GM18858 (cell line): Measurements from ENCODE around the gene LTBP1.
"Not testable (repeated sequence)": the region's sequence is repeated elsewhere in the genome, so short reads cannot be mapped to it uniquely, and the experiment has no call there.

Source experiments
- ATAC-seq: cut with Tn5 transposase; IDR thresholded peaks from one replicate; pipeline ENCODE4 v1.9.1; 2021; ENCODE audit not compliant: unreplicated experiment

Gene LTBP1

DNA sequence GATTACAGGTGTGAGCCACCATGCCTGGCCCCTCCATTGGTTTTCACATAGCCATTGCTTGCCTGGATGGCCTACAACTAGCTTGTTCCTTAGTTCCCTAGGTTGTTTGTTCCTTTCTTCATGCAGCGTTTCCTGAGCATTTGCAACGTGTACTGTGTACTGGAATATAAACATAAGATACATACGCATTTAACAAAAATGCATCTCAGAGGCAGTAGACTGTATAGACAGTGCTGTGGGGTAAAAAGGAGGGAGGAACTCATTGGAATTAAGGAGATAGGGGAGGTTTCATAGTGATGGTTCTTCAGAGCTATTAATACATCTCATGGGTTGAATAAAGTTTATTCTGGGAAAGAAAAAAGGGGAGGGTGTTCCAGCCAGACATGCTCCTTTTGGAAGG is 269.2 kb downstream of the LTBP1 start:
- ATAC-seq, result no peak

DNA sequence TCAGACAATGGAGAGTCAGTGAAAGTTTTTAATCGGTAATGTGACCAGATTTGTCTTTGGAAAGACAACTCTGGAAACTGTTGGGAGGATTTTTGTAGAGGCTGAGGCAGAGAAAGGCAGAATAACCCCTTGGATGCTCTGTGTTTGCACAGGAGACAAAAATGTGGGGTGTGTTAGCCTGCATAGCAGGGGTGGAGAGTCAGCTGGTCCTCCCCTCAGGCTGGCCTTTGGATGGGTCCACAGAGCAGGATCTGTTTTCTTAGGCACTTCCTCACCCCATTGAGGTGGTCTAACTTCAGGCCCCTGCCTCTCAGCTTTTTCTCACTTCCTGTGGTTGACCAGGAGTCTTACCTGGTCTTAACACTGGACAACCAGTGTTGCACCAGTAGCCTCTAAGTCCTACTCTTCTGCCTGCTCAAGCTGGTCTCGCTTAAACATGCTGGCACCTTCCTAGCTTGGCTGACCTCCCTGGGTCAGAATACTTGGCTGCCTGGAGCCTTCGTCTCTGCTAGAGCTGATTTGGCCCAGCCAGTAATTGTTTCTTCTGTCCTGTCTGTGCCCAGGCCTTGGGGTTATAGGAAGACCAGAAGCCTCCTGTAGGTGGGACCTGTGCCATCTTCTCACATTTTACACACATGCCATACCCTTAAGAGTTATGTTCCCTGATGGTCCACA is 269.9 kb downstream of the LTBP1 start:
- ATAC-seq, result no peak

DNA sequence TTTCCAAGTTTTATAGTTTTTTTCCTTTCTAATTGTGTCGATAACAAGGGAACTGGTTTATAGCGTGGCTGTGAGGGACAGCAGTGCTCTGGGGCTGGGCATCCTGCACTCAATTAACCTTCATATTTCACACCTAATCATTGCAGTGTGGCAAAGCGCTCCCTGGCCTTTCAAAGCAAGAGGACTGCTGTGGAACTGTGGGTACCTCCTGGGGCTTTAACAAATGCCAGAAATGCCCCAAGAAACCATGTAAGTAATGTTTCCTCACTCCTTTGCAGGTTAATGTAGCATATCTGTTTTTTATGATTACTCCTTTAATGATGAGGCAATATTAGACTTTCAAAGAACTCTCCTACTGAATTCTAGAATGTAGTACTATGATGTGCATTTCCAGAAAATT is 270.7 kb downstream of the LTBP1 start:
- ATAC-seq, result no peak

DNA sequence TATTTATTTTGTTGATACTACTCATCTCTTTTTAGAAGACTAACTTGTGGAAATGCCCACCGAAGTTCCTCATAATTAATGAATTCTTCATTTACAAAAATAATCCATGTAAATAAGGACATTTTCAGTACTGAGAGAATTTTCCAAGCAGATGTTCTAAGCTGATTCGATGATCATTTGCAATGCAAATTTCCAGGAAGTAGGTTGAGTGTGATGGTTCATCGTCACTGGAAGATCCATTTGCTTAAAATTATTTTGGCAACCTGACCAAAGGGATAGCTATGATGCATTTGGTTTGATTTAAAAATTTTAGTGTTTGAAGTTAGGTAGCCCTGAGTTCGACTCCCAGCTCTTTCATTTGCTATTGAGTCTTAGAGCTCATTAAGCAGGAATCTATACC is 272.4 kb downstream of the LTBP1 start:
- ATAC-seq, result no peak

DNA sequence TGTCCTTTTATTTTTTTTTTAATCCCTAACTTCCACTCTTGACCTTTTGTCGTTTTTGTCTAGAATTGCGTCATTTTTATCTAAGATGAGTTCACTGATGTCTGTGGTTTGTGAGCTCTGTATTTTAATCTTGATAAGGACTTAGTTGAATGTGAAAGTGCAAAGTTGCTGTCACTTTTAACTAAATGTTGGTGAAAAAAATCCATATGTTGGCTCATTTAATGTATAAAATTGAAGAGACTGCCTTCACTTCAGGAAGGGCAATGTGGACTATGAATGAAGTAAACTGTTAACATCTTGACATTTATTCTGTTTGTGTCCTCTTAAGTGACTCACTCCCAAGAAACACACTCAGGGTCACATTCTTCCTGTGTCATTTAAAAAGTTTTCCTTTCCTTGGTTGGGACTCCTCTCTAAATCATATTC is 273.1 kb downstream of the LTBP1 start:
- no peak for ATAC-seq

DNA sequence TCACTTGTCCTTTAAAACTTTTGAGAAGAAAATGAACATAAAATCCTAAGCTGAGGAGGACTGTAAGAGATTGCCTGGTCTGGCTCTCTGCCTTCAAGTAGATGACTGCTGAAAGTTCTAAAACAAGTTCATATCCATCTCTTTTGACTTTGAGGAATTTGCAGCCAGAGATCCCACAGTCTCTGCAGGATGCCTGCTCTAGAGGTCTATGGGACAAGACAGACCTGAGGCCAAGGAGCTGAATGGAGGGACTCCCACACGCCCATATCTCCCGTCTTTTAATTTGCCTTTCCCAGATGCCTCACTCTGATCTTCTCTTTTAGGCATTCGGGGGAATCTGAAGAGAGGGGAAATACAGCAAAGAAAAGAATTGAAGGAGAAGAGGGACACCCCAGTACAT is 273.8 kb downstream of the LTBP1 start:
- no peak for ATAC-seq

DNA sequence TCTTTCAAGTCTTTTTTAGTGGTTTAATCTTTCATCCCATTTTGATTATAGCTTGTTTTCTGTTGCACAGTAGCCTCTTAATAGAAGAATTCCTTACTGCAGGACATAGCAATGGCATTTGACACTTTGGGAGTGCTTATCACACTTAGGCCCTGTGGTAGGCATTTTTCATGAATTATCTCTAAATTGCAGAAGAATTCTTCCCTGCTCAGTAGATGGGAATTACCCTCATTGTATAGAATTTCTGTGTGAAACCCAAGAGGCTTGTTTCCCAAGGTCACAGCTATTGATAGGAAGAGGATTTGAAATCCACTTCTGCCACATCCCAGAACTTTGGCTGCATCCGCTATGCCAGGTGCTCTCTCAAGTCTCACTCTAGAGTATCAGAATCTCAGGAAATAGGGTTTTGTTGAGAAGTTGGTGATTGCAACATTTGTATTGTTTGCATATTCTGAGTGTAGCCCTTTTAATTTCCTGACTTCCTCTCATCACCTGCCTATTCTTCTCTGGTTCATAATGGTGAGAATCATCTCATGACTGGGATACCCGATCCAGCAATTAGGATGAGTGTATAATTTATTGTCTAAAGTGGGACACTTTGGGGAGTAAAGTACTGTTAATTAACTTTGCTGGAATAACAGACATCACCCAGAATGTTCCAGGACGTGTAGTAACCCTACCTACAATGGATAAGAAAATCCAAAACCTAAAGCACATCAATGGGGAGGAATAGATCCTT is 274.5 kb downstream of the LTBP1 start:
- no peak for ATAC-seq

DNA sequence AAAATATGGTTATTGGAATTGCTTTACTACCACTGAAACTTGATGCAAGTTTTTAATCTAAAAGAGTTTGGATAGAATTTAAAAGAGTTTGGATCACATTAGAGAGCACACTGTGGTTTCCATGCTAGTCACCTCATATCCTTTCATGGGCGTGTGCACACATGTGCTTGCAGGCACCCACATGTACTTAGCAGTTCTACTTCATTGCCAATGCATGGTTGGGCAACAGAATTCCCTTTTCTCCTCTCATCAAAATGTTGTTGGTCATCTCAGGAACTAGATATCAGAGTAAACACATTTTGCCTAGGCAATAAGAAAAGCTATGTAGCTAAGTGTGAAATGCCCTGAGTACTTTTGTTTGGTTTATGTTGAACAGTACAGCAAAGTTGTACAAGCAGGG is 275.6 kb downstream of the LTBP1 start:
- no peak for ATAC-seq

DNA sequence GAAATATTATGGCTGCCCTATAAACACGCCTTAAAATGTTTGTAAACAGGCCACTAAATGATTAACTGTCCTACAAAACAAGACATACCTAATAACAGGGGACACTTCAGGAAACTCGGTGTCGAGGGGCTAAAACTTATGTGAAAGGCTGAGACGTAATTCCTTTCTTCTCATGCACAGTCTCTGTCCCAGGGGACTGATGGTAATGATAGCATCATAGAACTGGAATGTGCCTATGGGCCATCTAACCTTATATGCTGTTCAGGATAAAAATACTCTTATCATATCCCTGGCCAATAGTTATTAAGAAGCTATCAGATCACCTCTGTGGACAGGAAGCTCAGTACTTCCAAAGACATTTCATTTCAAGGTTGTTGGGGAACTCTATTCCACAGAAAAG is 277.1 kb downstream of the LTBP1 start:
- ATAC-seq, result no peak

DNA sequence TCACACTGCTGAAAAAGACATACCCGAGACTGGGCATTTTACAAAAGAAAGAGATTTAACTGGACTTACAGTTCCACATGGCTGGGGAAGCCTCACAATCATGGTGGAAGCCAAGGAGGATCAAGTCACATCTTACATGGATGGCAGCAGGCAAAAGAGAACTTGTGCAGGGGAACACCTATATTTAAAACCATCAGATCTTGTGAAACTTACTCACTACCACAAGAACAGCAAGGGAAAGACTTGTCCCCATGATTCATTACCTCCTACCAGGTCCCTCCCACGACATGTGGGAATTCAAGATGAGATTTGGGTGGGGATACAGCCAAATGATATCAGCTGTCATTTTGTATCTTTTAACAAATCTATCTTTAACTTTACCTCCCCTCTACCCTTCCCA is 278.6 kb downstream of the LTBP1 start:
- no peak for ATAC-seq

DNA sequence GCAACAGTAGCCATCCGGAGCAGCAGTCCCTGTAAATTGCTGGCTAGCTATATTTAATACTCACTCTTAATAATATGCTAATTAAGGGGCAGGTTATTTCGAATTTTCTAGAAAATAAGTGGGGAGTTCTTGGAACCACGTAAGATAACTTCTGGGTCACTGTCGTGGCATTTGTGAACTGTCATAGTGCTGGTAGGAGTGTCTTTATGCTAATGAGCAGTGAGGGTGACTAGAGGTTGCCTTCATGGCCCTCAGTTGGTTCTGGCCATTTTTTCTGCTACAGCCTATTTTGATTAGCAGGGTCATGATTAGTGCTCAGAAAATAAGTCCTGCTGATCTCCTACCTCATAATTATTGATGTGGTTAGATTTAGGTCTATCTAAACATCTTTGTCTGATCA is 279.8 kb downstream of the LTBP1 start:
- ATAC-seq, result no peak

DNA sequence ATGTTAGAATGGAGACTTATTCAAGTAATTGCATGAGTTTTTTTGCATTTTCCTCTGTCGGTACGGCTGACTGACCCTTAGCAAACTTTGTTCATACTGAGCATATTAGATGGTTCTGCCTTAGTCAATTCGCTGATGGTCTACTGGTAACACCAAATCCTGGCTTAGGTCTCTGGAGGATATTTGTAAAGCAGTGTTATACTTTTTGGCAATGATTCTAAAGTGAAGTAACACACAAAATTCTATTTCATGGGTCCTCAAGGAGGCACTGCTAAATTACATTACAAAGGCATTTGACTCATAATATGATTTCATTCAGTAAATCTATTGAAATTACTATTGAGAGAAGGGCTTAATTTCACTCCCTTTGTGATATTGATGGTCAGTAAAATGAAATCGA is 282.9 kb downstream of the LTBP1 start:
- no peak for ATAC-seq

DNA sequence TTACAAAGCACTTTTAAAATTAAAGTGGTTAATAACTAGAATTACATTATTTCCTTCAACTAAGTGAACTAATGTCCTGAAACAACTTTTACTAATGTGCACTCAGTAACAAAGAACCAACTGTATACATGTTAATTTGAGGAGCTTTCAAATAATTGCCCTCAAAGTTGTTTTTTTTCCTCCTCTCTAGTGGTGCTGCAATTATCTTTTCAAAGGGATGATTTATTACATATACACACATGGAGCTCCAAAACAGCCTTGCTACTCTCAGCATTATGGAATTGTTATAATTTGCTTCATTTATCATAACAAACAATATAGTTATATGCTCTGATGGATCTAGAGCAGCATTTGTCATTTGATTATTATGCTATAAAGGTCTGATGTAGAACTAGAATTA is 283.4 kb downstream of the LTBP1 start:
- ATAC-seq, result no peak

DNA sequence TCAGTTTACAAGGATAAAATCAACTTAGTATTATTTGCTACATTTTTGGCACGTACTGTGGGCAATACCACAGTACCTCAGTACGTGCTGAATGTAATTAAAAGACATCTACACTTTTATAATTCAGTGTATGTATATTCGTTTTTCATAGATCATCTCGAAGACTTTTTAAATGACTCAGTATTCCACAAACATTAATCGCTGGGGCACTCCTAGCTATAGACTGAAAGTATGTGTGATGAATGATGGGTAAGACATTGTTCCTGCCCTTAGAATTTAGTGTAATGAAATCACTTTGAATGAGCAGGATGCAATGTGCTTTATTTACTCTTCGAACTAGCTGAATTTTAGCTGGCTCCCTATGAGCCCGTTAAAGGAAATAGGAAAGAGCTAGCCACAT is 284.1 kb downstream of the LTBP1 start:
- no peak for ATAC-seq

DNA sequence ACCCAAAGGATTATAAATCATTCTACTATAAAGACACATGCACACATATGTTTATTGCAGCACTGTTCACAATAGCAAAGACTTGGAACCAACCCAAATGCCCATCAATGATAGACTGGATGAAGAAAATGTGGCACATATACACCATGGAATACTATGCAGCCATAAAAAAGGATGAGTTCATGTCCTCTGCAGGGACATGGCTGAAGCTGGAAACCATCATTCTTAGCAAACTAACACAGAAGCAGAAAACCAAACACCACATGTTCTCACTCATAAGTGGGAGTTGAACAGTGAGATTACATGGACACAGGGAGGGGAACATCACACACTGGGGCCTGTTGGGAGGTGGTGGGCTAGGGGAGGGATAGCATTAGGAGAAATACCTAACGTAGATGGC is 288.8 kb downstream of the LTBP1 start:
- ATAC-seq, result not testable (repeated sequence)

DNA sequence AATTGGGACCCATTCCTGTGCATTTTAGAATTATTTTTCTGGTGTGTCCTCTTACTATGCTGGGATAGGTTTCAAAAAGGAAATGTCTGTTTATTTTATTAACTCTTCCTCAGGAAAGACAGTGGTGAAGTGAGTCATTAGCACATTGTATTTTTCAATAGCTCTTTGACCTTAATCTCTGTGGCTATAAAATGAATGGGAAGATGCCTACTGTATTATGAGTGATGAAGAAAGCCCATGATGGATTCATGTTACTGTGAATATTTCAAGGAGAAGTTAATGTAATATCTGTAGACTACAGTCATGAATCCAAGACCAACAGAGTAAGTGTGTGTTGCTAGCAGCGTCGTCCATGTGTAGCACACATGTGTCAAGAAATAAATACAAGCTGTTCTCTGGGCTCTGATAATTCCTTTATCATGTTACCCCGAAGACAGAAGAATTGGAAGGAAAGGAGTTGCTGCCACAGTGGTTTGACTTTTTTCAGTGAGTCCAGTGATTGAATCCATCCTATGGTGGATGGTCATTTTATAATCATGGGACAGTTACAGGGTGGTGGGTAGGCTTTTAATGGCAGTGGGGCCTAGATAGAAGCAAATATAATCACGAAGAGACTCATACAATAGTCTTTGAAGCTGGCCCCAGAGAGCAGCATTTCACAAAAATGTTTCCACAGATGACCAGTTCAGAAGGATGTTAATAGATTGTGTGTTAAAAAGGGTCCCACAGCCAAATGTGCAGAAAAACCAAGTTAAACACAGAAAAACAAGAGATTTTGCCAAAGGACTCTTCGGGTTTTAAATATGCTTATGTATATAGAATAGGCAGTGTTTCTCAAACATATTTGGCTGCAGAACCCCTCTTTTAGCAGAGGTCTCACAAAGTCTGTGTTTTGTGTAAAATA is 290.0 kb downstream of the LTBP1 start:
- no peak for ATAC-seq

DNA sequence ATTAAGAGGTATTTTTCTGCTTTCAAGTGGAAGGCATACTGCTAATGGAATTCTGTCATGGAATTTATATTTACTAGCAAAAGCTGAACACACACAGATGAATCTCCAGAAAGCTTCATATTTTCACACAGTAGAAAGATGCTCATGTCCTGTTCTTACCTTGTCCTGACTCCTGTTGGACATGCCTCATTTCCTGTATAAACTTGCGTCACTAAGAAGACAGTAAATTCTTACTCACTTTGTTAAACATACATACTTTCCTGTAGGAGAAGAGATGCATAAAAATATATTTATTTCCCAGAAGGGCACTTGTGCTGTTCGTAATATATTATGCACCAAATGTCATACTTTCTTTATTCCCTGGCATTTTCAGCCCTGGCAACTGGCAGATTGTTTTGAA is 291.4 kb downstream of the LTBP1 start:
- ATAC-seq, result no peak

DNA sequence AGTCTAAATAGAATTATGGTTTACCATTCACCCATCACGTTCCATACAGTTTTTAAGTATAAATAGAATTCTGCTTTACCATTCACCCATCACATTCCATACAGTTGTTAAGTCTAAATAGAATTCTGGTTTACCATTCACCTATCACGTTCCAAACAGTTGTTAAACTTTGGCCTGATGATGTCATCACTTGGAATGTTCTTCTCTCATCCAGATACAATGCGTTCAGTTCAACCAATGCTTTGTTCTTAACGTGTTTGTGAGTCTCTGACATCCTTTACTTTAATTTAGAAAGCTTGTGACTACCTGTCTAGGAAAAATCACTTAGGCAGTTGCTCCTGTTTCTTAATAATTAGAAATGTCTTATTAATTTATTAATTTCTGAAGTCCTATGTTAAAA is 293.4 kb downstream of the LTBP1 start:
- ATAC-seq, result no peak

DNA sequence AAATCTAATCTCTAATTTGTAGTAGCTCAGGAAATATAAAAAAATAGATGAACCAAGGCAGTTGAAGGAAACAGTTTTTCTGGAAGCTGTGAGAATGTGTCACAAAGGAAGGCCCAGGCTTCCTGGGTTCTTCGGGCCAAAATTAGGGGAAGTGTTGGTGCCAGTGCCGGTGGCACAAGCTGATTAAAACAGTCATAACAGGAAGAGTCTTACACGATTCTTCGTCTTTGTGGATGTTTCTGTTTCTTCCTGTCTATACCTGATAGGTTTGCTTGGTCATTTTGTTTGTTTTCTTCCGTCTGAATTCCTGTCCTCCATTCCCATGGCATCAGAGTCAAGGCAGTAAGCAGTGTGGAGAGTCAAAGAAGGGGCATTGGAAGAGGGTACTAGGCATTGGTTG is 294.3 kb downstream of the LTBP1 start:
- no peak for ATAC-seq

DNA sequence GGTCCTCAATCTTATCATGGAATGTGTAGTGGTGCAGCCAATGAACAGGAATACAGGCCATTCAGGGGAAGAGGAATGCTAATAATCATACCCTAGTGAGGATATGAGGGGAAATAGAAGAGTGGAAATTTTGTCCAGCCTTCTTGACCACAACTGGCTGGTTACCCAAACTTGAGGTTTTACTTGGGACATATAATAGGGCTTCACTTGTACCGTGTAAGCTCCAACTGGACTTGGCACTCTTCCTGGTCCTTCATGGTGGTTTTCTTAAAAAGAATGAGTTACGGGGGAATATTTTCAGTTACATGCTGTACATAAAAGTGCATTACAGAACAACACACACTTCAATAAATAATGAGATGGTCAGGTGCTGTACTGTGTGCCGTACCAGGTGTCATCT is 294.8 kb downstream of the LTBP1 start:
- no peak for ATAC-seq

DNA sequence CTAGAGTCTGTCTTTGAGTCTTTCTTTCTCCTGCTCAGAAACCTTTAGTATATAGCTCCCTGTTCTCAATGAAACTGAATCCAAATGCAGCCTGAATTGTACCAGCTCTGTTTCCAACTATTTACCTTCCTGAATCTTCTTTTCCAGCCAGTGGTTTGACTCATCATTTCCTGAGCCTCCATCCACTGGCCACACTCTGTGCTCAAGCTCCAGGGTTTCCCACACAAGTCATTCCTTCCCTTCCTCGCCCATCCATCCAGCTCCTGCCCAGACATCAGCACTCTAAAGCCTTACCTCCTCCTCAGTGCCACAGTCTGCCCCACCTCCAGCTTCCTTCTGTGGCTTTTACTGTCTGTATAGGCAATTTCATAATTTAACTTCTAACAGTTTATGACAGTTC is 296.1 kb downstream of the LTBP1 start:
- no peak for ATAC-seq

DNA sequence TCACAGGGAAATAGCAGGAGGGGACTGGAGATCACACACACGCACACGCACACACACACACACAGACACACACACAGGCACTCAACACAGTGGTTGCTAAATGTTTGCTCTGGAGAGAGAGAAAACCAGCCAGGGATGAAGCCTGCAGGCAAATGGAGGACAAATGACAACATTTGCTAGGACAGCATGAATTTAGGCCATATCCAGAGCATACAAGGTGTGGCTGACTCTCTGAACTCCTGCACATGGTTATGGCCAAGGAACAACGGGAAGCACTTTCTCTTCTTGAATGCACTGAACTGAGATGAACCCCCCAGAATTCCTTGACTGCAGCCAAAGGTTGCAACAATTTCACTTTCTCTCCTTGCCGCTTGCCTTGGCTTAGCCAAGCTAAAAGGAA is 299.7 kb downstream of the LTBP1 start:
- ATAC-seq, result no peak
